Stimulated activated memory B cell treated with anti-CD40 and anti-IgM and Interleukin-4, amounts not matched to agents 10 μg/mL and 1 μg/mL and 100 μg/mL, for 72 hours (primary cell): ENCODE measurements around the gene EFCAB6.

ENCODE experiments used
- ATAC-seq: fragments of 150-1000 bp; cut with Tn5 transposase; 2 replicates; pipeline ENCODE4 v1.10.0; 2021
- H3K27ac Mint-ChIP-seq: one replicate; pipeline ENCODE4 v1.8.0; 2022; ENCODE audit warnings: mild to moderate bottlenecking, mixed read lengths
- H3K27me3 Mint-ChIP-seq: one replicate; pipeline ENCODE4 v1.8.0; 2022; ENCODE audit warnings: mixed read lengths
- H3K36me3 Mint-ChIP-seq: one replicate; pipeline ENCODE4 v1.8.0; 2022; ENCODE audit warnings: mixed read lengths
- H3K4me1 Mint-ChIP-seq: one replicate; pipeline ENCODE4 v1.8.0; 2022; ENCODE audit warnings: mixed read lengths
- H3K4me3 Mint-ChIP-seq: one replicate; pipeline ENCODE4 v1.8.0; 2022; ENCODE audit warnings: mild to moderate bottlenecking, moderate library complexity, mixed read lengths
- H3K9me3 Mint-ChIP-seq: one replicate; pipeline ENCODE4 v1.8.0; 2022; ENCODE audit warnings: mixed read lengths

Gene EFCAB6

GRCh38 chr22:43851979-43852307, 39.8 kb upstream of the EFCAB6 start:
- no peaks in the 10 kb centered on the region for H3K4me1 Mint-ChIP-seq
- no peak for ATAC-seq
- no peak overlapping the region for H3K27ac Mint-ChIP-seq
- H3K27me3 Mint-ChIP-seq = peaks cover 52% of the 10 kb centered on the region
- peaks cover 5% of the 10 kb centered on the region for H3K9me3 Mint-ChIP-seq
- H3K36me3 Mint-ChIP-seq = no peaks in the 10 kb centered on the region
- H3K4me3 Mint-ChIP-seq = no peak overlapping the region

- H3K4me1 Mint-ChIP-seq = no peaks in the 10 kb centered on the region
- no peak overlapping the region for H3K27ac Mint-ChIP-seq
- no peak overlapping the region for H3K4me3 Mint-ChIP-seq
- no peaks in the 10 kb centered on the region for H3K36me3 Mint-ChIP-seq
- peaks cover 1% of the 10 kb centered on the region for H3K9me3 Mint-ChIP-seq
- peaks cover 54% of the 10 kb centered on the region for H3K27me3 Mint-ChIP-seq
- ATAC-seq = no peak
Observed at GRCh38 chr22:43851058-43851978, 39.2 kb upstream of the EFCAB6 start.

GRCh38 chr22:43850529-43850928, 38.4 kb upstream of the EFCAB6 start:
- H3K27me3 Mint-ChIP-seq = peaks cover 57% of the 10 kb centered on the region
- ATAC-seq = no peak
- no peaks in the 10 kb centered on the region for H3K4me1 Mint-ChIP-seq
- no peaks in the 10 kb centered on the region for H3K36me3 Mint-ChIP-seq
- no peak overlapping the region for H3K4me3 Mint-ChIP-seq
- H3K27ac Mint-ChIP-seq = no peak overlapping the region
- no peaks in the 10 kb centered on the region for H3K9me3 Mint-ChIP-seq

- Mint-ChIP-seq H3K9me3 (no peaks in the 10 kb centered on the region), H3K27ac (no peak overlapping the region), H3K36me3 (no peaks in the 10 kb centered on the region), H3K4me1 (no peaks in the 10 kb centered on the region), H3K27me3 (peaks cover 61% of the 10 kb centered on the region), H3K4me3 (no peak overlapping the region)
- no peak for ATAC-seq
Observed at GRCh38 chr22:43849731-43850130, 37.6 kb upstream of the EFCAB6 start.

- Mint-ChIP-seq H3K27ac (no peak overlapping the region), H3K27me3 (peaks cover 57% of the 10 kb centered on the region), H3K4me1 (no peaks in the 10 kb centered on the region)
Observed at GRCh38 chr22:43848366-43849171, 36.5 kb upstream of the EFCAB6 start.

GRCh38 chr22:43847376-43848289, 35.5 kb upstream of the EFCAB6 start:
- ATAC-seq = no peak
- no peak overlapping the region for H3K4me3 Mint-ChIP-seq

More at GRCh38 chr22:43848366-43849171, 36.5 kb upstream of the EFCAB6 start:
- Mint-ChIP-seq H3K36me3 (no peaks in the 10 kb centered on the region), H3K4me3 (no peak overlapping the region), H3K9me3 (no peaks in the 10 kb centered on the region)
- no peak for ATAC-seq

GRCh38 chr22:43846966-43847365, 34.9 kb upstream of the EFCAB6 start:
- H3K36me3 Mint-ChIP-seq = no peaks in the 10 kb centered on the region
- no peaks in the 10 kb centered on the region for H3K9me3 Mint-ChIP-seq
- H3K4me1 Mint-ChIP-seq = no peaks in the 10 kb centered on the region
- no peak for ATAC-seq
- no peak overlapping the region for H3K4me3 Mint-ChIP-seq
- no peak overlapping the region for H3K27ac Mint-ChIP-seq
- peaks cover 42% of the 10 kb centered on the region for H3K27me3 Mint-ChIP-seq

More at GRCh38 chr22:43847376-43848289, 35.5 kb upstream of the EFCAB6 start:
- no peaks in the 10 kb centered on the region for H3K36me3 Mint-ChIP-seq
- no peak overlapping the region for H3K27ac Mint-ChIP-seq
- no peaks in the 10 kb centered on the region for H3K9me3 Mint-ChIP-seq
- H3K4me1 Mint-ChIP-seq = no peaks in the 10 kb centered on the region
- H3K27me3 Mint-ChIP-seq = peaks cover 47% of the 10 kb centered on the region

GRCh38 chr22:43845981-43846380, 33.9 kb upstream of the EFCAB6 start:
- Mint-ChIP-seq H3K36me3 (no peaks in the 10 kb centered on the region), H3K9me3 (no peaks in the 10 kb centered on the region), H3K4me1 (no peaks in the 10 kb centered on the region), H3K27ac (no peak overlapping the region), H3K27me3 (peaks cover 32% of the 10 kb centered on the region), H3K4me3 (no peak overlapping the region)
- ATAC-seq = no peak

- peaks cover 29% of the 10 kb centered on the region for H3K27me3 Mint-ChIP-seq
- no peaks in the 10 kb centered on the region for H3K4me1 Mint-ChIP-seq
- no peaks in the 10 kb centered on the region for H3K36me3 Mint-ChIP-seq
- no peak overlapping the region for H3K4me3 Mint-ChIP-seq
- ATAC-seq = no peak
- no peaks in the 10 kb centered on the region for H3K9me3 Mint-ChIP-seq
- no peak overlapping the region for H3K27ac Mint-ChIP-seq
Observed at GRCh38 chr22:43844560-43845545, 32.7 kb upstream of the EFCAB6 start.

GRCh38 chr22:43843783-43844530, 31.9 kb upstream of the EFCAB6 start:
- no peak for ATAC-seq
- no peak overlapping the region for H3K27ac Mint-ChIP-seq
- no peak overlapping the region for H3K4me3 Mint-ChIP-seq
- peaks cover 38% of the 10 kb centered on the region for H3K27me3 Mint-ChIP-seq
- no peaks in the 10 kb centered on the region for H3K4me1 Mint-ChIP-seq
- no peaks in the 10 kb centered on the region for H3K9me3 Mint-ChIP-seq
- H3K36me3 Mint-ChIP-seq = no peaks in the 10 kb centered on the region

- Mint-ChIP-seq H3K4me1 (no peaks in the 10 kb centered on the region), H3K4me3 (no peak overlapping the region), H3K9me3 (no peaks in the 10 kb centered on the region), H3K27me3 (peaks cover 41% of the 10 kb centered on the region), H3K36me3 (no peaks in the 10 kb centered on the region), H3K27ac (no peak overlapping the region)
- ATAC-seq = no peak
Observed at GRCh38 chr22:43841742-43842141, 29.6 kb upstream of the EFCAB6 start.

GRCh38 chr22:43840851-43841250, 28.7 kb upstream of the EFCAB6 start:
- no peak for ATAC-seq
- no peaks in the 10 kb centered on the region for H3K9me3 Mint-ChIP-seq
- H3K27me3 Mint-ChIP-seq = peaks cover 38% of the 10 kb centered on the region
- H3K4me1 Mint-ChIP-seq = no peaks in the 10 kb centered on the region
- H3K36me3 Mint-ChIP-seq = no peaks in the 10 kb centered on the region
- no peak overlapping the region for H3K4me3 Mint-ChIP-seq
- H3K27ac Mint-ChIP-seq = no peak overlapping the region

GRCh38 chr22:43840431-43840830, 28.3 kb upstream of the EFCAB6 start:
- Mint-ChIP-seq H3K4me3 (no peak overlapping the region), H3K36me3 (no peaks in the 10 kb centered on the region), H3K27ac (no peak overlapping the region), H3K27me3 (peaks cover 38% of the 10 kb centered on the region), H3K9me3 (no peaks in the 10 kb centered on the region), H3K4me1 (no peaks in the 10 kb centered on the region)
- no peak for ATAC-seq
